ENCODE results near the gene SMIM13.

GRCh38 chr6:11064836-11065235, 28.8 kb upstream of the SMIM13 start:
- no peak for TF ChIP-seq POLR2A (IDR thresholded peaks at IDR 0.05; ENCODE audit: borderline replicate concordance, extremely low read depth, insufficient read depth, insufficient read length)
- TF ChIP-seq ZFX (IDR thresholded peaks at IDR 0.05), result no peak
- TF ChIP-seq CTCF (IDR thresholded peaks at IDR 0.05 in 2 of 3, conservative IDR thresholded peaks at IDR 0.05 in 1 of 3; ENCODE audit: borderline replicate concordance in 1 of 3, insufficient read depth in 1 of 3, low read depth in 2 of 3, low read length in 2 of 3), result no peak
- no peak for TF ChIP-seq EZH2phosphoT487 (IDR thresholded peaks at IDR 0.05; ENCODE audit: borderline replicate concordance)
- no peak for TF ChIP-seq POLR2AphosphoS5 (IDR thresholded peaks at IDR 0.05; ENCODE audit: low read depth, low read length)
- TF ChIP-seq ELF1 (IDR thresholded peaks at IDR 0.05; ENCODE audit: borderline replicate concordance, low read depth), result no peak
- no peak for TF ChIP-seq REST (IDR thresholded peaks at IDR 0.05; ENCODE audit: low read depth)
- no peak for TF ChIP-seq SRF (IDR thresholded peaks at IDR 0.05; ENCODE audit: low read depth)

Measured in HCT116 (cell line).